B cell (primary cell): Measurements from ENCODE around the gene TRIAP1.

Source experiments
- EZH2 ChIP-seq: IDR thresholded peaks from 2 replicates; pipeline ENCODE4 v1.6.1; 2012; ENCODE audit warnings: borderline replicate concordance, low read depth, mild to moderate bottlenecking, moderate library complexity, low read length; ENCODE audit not compliant: insufficient read depth, poor library complexity, severe bottlenecking
- TF ChIP-seq, protein P1 (sequence below): fragments of 200-600 bp; IDR thresholded peaks from one replicate; pipeline ENCODE4 v1.8.0; 2022; ENCODE audit warnings: antibody characterized with exemption, mild to moderate bottlenecking

DNA sequence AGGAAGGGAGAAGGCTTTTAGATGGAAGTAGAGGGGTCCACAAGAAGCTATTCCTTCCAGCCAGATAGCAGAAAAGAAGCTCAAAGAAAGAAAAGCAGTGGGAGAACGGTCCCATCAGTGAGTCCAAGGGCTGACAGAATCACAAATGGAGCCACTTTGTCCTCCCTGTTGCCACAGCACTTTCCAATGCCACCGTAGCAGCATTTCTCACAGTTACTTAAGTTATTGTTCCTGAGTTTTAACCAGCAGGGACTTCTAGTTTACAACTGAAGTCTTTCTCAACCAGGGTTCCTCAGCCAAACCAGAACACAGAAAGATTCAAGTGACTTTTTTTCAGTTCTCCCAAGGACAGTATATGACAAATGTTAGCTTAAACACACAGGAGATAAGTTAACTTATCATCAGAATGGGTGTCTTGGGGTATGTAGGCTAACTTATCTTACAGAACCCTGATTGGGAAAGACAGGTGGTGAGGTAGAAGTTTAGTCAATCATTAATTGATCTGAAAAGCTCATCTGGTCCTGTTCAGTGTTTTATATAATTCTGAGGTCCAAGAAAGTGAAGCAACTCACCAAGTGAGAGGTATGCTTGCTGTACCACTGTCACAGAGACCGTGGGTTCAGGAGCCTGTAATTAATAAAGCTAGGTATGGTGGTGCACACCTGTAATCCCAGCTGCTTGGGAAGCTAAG is 7.0 kb upstream of the TRIAP1 start:
- TF ChIP-seq, protein P1, sequence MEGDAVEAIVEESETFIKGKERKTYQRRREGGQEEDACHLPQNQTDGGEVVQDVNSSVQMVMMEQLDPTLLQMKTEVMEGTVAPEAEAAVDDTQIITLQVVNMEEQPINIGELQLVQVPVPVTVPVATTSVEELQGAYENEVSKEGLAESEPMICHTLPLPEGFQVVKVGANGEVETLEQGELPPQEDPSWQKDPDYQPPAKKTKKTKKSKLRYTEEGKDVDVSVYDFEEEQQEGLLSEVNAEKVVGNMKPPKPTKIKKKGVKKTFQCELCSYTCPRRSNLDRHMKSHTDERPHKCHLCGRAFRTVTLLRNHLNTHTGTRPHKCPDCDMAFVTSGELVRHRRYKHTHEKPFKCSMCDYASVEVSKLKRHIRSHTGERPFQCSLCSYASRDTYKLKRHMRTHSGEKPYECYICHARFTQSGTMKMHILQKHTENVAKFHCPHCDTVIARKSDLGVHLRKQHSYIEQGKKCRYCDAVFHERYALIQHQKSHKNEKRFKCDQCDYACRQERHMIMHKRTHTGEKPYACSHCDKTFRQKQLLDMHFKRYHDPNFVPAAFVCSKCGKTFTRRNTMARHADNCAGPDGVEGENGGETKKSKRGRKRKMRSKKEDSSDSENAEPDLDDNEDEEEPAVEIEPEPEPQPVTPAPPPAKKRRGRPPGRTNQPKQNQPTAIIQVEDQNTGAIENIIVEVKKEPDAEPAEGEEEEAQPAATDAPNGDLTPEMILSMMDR: no peak
- no peak for TF ChIP-seq EZH2
